Measurements from ENCODE around the gene FAM53B.
A peak's percentile ranks its signal among the peaks of the same experiment; 100 is the strongest.

Gene FAM53B

DNA sequence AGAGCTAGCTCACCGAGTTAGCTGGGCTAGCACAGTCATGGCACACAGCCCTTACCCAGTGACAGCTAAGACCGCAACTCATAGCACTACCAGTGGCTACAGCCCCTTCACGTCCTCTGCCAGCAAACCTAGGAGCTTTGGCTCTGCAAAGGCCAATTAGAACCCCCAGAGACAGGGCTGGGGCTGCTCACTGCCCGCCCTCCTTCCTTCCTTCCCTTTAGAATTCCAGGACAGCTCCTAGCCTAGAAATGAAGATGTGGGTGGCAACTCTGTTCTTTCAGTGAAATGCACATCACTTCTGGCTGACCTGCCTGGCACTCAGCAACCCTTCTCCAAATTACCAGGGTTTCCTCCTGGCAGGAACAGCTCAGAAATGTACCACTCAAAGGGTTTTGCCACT lies 99.9 kb downstream of the FAM53B start:
- DNase-seq: no peak

DNA sequence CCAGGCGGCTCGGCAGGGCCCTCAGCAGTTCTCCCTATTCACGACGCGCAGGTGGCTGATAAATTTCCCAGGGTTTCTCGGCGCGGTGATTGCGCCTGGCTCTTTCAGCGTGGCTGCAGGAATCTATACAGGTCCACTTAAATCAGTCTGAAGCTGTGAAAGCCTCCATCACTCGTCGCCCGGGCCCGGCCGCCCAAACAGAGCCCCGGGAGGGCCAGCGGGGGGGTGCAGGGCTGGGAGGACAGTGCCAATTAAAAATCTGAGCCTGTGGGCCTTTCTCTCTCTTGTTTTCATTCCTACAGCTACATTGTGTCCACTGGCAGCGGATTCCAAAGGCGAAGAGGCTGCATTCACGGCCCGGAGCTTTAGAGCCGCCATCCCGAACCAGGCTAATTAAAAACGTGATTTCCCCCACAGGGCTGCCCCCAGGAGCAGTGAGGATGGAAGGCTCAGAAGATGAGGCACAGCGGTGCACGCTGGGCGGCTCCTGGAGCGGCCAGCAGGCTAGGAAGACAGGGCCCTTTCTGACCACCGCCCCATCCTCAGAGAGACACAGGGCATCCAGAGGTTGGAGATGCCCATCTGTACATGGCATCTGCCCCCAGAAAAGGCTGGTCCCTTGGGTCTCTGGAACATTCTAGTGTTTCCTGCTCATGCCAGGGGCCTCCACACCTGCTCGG lies 100.7 kb downstream of the FAM53B start:
- DNase-seq: no peak

DNA sequence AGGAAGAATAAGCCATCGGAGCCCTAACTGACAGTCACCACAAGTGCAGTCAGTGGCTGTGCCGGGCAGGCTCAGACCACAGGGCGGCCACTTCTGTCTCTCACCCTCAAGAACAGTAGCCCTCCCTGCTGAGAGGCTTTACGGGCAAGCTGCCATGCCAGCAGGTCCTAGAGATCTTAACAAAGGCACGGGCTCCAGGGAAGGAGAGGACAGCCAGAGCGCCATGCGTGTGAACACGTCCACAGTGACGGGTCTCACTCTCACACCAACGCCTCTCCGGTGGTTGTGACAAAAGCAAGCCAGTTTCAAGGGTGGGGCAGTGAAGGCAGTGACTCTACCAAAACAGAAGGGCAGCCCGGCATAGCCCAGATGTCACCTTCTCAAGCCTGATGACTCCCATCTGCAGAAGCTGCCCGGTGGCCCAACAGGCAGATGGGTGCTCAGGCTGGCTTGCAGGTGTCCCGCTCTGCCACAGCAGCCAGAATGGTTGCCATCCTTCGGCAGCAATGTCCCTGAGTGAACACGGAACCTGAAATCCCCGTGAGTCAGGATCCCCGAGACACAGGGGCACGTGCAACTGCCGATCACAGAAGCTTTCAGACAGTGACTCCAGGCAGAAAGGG lies 102.0 kb downstream of the FAM53B start:
- no peak for DNase-seq

DNA sequence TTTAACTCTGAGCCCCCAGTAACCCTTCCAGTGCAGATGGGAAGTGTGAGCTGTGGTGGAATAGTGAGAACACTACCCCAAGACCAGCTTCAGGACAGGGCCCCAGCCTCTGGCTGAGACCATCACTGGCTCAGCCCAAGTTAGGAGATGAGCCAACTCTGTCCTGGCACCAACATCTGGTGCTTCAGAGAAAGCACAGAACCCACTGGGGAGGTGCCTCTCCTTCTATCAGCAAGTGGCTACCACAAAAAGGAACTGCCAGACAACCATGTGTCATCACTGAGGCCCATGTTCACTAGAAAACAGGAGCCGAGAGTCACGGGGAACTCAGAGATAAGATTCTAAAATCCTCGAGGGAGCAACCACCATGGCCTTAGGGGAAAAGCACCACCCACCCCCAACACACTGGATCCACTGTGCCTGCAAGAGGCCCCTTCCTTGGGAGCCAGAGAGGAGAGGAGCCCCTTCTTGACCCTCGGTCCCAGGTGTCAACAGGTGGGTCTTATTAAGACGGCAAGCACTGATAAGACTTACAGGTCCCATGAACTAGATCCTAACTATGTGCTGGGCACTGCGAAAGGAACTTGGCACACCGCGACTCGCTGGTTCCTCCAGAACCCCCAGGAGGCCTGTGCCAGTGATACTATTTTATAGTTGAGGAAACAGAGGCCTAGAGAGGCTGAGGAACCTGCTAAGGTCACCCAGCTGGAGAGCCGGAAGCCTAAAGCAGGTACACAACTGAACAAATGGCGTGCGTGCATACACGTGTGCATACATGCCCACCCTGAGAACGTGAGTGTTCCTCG lies 102.7 kb downstream of the FAM53B start:
- DNase-seq: peak; percentile 29

DNA sequence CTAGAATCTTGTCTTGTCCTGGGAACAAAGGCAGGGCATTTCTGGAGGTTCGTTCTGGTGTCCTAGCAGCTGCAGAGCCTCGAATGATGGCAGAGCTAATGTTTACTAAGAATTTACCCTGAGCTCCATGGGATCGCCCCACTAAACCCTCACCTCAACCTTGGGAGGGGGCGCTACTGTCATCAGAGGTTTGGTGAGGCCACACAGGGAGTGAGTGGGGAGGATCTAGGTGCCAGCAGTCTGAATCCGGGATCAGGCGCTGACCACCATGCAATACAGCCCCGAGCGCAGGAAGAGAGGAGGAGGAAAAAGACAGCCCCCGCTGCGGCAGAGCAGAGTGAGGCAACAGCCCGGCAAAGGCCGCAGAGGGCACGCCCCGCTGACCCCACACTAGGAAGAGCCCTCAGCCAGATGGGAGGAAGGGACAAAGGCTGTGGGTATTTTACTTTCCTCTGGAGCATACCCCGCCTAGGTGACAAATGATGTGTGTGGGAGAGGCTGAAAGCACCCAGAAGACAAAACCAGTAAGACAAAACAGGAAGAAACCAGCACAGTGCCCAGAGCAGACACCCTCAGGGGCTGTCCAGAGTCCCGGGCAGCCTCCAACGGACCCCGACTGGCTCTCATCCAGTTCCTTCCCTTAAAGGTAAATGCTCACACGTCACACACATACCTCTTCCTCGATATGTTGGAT lies 103.5 kb downstream of the FAM53B start:
- no peak for DNase-seq

DNA sequence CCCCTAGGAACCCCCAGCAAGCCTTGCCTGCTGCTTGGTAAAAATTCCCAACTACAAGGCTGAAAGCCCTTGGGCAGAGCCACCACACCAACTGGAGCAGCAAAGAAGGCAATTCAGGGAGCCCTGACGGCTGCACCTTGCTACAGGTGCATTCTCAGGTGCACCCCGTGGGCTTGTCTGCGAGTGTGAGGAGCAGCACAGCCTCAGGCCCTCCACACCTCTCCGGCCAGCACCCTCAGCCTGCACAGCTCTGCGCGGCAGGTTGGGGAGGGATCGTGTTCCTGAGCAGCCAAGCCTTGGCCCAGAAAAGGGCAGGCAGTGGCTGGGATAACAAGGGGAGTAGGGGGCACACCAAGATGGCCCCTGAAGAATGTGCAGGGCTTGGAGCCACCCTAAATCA lies 104.1 kb downstream of the FAM53B start:
- no peak for DNase-seq

DNA sequence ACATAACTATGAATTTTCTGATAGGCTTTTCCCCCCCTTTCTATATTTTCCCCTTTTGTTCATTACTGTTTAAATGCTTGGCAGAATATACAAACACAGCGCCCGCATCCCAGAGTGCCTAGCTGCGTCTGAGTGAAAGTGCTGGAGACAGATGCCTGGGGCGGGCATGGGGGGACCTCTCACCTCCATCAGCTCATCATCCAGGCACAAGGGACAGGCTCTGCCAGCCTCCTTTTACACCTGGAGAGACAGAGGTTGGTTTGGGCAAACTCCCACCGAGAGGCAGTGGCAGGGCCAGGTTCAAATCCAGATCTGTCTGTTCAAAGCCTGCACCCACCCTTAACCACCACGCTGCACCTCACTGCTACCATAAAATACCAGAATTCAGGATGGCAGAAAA lies 104.5 kb downstream of the FAM53B start:
- no peak for DNase-seq

DNA sequence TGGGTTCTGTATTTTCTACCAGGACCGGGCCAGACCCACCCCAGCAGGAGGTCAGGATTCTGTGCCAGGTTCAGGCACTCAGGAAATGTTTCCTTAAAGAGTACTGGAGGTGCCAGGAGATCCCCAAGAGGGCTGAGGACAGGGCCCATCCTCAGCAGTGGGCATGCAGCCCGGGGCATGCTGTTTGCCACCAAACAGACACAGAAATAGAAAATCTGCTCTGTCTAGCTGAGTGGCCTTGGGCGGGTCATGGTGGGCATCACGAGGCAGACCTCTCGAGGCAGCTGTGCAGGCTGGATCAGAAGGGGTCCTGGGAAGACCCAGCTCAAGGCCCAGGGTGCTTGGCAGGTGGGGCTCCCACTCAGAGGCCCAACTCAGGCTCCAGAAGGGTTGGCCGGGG lies 105.0 kb downstream of the FAM53B start:
- no peak for DNase-seq

DNA sequence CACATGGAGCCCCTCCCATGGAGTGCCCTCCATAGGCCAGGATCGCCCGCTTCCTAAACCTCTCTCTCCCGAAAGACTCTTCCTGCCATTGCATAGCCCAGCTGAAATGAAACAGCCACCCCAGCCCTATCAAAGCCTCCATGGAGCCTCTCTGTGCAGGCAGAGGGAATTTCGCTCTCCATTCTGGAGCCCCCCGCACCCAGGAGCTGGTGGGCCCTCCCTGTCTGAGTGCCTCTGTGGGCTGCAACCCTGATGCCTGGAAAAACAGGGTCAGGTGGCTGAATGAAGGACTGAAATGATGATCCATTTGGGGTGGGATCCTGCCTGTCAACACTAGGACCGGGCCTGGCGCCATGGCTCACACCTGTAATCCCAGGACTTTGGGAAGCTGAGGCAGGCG lies 106.4 kb downstream of the FAM53B start:
- DNase-seq: no peak

DNA sequence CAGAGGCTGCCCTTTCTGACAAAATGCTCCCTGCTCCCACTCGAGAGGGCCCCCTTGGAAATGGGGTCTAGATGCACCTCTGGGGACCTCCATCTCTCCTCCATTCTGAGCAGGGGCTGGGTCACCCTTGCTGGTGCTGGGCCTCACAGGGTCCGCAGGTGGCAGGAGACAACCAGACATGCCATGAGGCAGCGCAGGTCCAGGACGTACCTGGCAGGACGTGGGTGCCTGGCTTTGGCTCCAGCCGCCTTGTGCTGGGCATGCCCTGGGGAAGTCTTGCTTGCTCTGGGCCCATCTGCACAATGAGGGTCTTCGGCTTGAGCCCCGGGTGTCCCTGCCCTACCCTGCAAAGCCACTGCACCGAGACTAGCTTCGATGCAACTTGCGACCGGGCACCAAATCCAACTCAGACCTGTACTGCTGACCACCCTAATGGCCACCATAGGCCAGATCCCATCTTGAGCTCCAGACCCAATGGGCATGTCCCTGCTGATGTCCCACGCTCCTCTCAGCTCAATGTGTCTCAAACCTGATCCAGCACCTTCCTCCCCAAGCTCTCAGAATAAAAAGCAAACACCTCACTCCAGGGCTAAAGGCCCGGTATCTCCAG lies 107.0 kb downstream of the FAM53B start:
- no peak for DNase-seq

DNA sequence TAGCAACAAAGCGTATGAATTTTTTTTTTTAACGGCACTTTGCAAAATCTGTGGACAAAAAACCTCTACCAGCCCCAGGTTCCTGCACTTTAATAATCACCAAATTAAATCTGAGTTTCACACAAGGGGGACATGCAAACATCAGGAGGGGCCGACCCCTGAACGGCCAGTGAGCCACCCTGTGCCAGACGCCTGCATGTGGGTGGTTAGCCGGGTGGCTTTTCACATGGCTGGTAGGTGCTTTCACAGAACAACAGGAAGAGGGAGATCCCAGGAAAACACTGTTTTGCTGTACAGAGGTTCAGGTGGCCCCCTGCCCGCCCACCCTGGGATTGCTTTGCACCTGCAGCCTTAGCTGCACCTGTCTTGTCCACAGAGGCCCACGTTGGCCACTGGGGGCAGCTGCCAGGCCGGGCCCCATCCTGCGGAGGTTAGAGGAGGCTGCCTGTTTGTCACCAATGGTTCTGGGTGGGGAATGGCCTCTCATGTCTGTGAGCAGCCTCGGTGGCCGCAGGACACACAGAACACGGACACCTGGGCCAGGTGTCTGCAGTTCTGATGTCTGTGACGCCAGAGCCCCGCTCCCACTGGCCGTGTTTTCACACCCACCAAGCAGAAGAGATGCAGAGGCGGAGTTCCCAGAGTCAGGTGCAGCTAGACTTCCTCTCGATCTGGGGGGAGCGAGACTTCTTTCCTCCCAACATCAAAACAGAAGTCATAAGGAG lies 107.7 kb downstream of the FAM53B start:
- DNase-seq: no peak

DNA sequence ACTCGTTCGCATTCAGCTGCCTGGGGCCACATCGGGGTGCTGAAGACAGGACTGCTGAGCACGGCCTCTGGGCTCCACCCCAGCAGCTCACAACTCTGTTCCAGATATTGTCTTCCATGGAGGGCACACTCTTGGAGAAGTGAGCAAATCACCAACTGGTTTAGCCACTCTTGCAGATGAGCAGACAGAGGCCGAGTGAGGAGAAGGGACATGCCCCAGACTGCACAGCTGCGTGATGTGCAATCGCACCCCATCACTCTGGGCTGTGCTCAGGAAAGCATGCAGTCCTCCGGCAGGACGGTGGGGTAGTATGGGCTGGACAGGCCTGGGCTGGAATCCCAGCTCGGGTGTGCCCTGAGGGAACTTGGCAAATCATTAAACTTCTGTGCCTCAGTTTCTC lies 111.6 kb downstream of the FAM53B start:
- DNase-seq: no peak

DNA sequence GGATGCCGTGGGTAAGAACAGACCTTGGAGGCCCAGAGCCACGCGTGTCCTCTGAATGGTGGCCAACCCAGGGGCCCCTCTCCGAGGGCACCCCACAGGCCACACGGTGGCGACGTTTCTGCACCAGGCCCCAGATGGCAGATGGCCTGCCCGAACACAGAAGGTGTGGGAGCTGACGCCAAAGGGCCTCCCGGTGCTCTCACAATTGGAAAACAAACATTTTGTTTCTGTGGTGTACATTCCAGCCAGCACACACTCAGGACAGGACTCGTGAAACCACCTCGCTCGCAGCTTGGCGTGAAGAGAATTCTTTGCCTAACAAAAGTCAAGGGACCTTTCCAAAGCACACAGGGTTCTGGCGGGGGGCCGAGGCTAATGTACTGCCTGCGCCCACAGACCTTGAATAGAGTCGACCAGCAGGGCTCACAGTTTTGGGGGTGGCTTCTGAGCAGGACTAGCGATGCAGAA lies 112.1 kb downstream of the FAM53B start:
- DNase-seq: no peak

DNA sequence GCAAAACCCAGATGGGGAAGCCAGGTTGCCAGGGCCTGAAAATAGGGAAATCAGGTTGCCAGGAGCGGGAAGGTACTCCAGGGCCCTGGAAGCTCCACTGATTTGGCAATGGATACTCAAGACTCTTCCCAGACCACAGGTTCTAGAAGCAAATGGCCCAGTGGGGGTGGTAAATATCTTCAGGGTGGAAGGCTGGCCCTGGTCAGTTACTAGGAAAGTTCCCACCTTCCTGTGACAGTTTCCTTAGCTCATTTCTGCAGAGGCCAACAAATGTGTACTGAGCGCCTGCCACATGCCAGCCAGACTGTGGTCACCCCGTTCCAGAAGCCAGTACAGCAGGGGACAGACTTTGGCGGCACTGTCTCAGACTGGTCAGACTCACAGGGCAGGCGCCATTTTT lies 113.6 kb downstream of the FAM53B start:
- no peak for DNase-seq

DNA sequence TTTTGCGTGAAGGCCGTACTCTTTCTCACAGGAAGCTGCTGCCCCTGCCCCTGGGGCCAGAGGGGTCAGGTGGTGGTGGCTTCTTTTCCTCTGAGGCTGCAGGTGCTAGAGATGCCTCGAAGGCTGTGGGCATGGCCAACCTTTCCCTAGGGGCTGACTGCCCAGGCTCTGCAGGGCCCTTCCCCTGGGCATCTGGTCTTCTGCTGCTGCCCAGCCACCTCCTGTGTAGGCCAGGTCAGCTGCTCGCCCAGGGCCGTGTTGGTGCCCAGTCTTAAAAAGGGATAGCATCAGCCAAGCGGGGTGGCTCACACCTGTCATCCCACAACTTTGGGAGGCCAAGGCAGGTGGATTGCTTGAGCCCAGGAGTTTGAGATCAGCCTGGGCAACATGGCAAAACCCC lies 114.3 kb downstream of the FAM53B start:
- DNase-seq: no peak

DNA sequence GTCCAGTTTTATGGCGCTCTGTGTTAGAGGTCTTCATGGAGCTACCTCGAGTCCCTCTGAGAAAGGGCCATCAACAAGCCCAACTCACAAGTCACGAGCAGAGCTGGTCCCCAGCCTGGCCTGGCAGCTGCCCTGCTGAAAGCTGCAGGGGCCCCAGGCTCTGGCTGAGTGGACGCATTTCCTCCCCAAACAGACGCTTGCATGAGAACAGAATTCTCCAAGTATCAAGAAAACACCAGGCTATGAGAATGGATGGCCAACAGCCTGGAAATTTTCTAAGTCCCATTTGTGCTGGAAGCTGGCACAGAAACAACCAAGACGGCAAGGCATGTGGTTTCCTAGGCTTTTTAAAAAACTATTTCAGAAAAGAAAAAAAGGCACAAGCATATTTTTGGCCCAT lies 114.8 kb downstream of the FAM53B start:
- no peak for DNase-seq

DNA sequence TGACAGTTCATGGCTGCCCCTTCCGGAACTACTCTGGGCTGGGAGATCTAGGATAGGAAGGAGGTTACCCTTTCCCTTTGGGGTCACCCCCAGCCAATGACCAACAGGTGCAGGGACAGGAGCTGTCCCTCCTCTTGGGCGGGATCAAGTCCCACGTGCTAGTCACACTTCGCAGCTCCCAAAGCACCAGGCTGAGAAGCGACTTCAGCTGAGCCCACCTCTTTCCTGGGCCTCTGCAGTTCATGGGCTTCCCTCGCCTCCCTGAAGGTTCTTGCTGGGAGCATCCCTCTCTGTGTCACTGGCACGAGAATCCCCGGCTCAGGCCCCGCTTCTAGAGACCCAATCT lies 115.5 kb downstream of the FAM53B start:
- DNase-seq: no peak

DNA sequence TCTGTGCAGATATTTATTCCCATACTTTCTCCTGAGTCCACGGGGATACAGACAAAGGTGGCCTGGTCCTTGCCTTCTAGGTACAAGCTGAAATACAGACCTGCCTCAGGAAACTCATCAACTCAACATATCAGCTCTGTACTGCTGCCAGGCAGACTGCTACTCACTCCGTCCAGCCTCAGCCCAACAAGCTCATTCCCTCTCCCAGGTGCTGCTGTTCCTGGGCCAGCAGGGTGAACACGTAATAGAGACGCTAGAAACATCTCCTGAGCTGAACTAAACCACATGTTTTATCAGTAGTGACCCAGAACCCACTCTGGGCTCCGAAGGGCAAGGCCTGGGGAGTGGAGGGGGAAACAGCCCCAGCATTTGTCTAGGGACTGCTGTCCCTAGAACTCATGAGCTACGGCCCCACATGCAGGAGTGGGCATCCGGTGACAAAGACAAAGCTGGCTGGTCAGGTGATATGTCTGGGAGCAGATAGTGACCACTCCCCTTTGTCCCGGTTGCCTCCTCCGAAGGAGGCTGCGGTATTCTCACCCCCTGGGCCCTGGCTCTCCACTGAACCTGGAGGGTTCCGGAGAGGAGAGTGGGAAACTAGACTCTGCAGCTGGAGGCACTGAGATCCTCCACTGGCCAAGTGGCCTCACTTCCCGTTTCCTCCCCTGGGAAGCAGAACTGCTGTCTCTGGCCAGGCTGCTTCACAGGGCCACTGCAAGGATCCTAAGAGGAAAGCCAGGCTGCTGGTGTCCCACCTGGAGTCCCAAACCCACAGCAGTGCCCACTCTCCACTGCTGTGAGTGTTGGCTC lies 116.1 kb downstream of the FAM53B start:
- DNase-seq: no peak

DNA sequence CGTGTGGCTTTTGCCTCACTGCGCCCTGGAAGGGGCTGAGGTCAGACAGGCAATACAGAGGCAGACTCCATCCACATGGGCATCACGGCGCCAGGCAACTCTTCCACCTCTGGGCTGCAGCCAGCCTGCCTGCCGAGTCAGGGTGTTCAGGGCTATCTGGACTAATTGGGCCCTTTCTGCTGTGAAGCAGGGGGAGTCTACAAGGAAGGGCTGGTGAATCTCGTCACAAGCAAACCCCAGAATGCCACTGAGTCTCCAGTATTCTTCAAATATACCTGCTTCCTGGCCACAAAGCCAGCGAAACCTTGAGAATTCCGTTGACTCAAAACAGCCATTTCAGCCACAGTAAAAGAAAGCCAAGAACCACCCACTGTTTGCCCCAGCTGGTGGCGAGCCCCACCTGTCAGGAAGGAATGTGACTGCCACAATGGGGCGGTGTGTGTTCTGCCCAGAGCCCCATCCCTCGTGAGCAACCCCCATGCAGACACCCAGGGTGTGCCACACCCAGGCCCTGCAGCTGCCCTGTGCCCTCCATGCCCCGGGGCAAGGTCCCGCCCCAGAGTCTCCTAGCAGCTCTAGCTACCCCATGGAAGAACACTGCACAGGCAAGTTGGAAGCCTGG lies 117.3 kb downstream of the FAM53B start:
- no peak for DNase-seq

DNA sequence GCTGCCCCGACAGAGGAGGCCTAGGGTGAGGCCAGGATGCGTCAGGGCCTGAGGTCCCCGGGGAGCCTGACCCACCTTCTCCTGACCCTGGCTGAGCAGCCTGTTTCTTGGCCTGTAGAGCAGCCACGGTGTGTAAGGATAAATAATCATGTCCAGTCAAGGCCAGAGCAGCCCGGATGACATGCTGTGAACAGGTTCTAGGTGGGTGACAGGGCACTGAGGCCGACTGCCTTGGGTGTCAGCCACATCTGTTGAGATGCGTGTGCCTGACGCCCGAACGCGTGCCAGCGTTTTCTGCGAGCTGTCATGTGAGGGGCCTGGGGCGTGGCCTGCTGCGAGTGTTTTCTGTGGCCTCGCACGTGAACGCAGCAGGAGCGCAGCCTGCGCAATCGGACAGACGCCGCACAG lies 118.3 kb downstream of the FAM53B start:
- no peak for DNase-seq

DNA sequence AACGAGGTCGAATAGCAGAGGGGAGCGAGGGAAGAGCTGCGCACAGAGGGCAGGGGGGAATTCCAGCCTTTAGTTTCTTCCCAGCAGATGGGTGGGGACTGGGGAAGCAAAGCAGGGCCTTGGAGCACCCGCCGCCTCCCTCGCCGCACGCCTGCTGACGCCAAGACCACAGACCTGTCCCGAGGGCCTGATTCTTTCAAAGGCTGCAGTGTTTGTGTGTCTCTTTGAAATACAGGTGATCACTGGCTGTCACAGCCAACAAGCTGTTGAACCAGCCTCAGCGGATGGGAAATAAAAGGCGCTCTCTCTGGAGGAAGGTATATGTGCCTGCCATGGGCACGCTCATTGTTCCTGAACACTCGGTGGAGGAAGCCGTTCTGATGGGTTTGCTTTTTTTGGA lies 119.3 kb downstream of the FAM53B start:
- DNase-seq: no peak
